H1 (cell line): ENCODE measurements around the gene KIAA0319L. TPM values are rescaled to one million over a fixed set of nuclear protein-coding genes. Genes with fewer than 3 reads are reported as not detected.

ENCODE experiments used
- ATF2 ChIP-seq: IDR thresholded peaks from 2 replicates; pipeline ENCODE4 v1.6.1; 2012; ENCODE audit warnings: low read length, inconsistent platforms
- BACH1 ChIP-seq: IDR thresholded peaks from 2 replicates; pipeline ENCODE4 v1.6.1; 2012; ENCODE audit warnings: low read length, improper control_type of control experiment
- CREB1 ChIP-seq: IDR thresholded peaks from 2 replicates; pipeline ENCODE4 v1.6.1; 2012; ENCODE audit warnings: inconsistent platforms
- GTF2F1 ChIP-seq: IDR thresholded peaks from 2 replicates; pipeline ENCODE4 v1.6.1; 2012; ENCODE audit warnings: low read depth, low read length, improper control_type of control experiment, borderline replicate concordance
- MAX ChIP-seq: IDR thresholded peaks from 2 replicates; pipeline ENCODE4 v1.6.1; 2012; ENCODE audit warnings: inconsistent platforms
- TBP ChIP-seq: IDR thresholded peaks from 2 replicates; pipeline ENCODE4 v1.6.1; 2011; ENCODE audit warnings: low read depth, low read length, improper control_type of control experiment
- YY1 ChIP-seq: IDR thresholded peaks from 2 replicates; pipeline ENCODE4 v1.6.1; 2011; ENCODE audit warnings: low read depth, mild to moderate bottlenecking, low read length
- ZNF274 ChIP-seq: IDR thresholded peaks from 2 replicates; pipeline ENCODE4 v1.7.0; 2012; ENCODE audit warnings: low read length, borderline replicate concordance; ENCODE audit errors: extremely low read depth
- polyA plus RNA-seq, 7 experiments: library from polyadenylated mRNA; depleted of rRNA in 3 of 7; stranded (reverse) in 5 of 7; unstranded in 2 of 7; fragments of >200 nt in 5 of 7; fragments of 200-250 nt in 2 of 7; gene quantifications; 1 replicate in 5 of 7; 2 replicates in 1 of 7; 4 replicates in 1 of 7; pipeline versions ENCODE4 v1.2.1 to v1.2.3, GENCODE V29; 2011 to 2013; ENCODE audit warnings: missing spikeins in 2 of 7, mixed read lengths in 2 of 7
- total RNA-seq: library from RNA; stranded (reverse); fragmentation: NEBNext Ultra II Directional; extraction: Animal tissue kit (Norgen Biotek cat#: 25700); gene quantifications from 2 replicates; pipeline ENCODE4 v1.2.1, GENCODE V29; 2021

KIAA0319L gene
- total and polyA plus RNA-seq, 2 of the 8 experiments (the other 6 are each of a cell fraction or from before 2014, with no cell fraction given), result 40.1 to 55.7 TPM

- no peak for TF ChIP-seq ATF2
- TF ChIP-seq YY1, result no peak
- TF ChIP-seq BACH1, result no peak
- TF ChIP-seq TBP, result 0 out of 2 replicates have a peak, but pooled peaks have one; percentile 8
- no peak for TF ChIP-seq ZNF274
- peak; percentile 23 for TF ChIP-seq MAX
- no peak for TF ChIP-seq CREB1
- no peak for TF ChIP-seq GTF2F1
Observed at GRCh38 chr1:35577071-35577998, 20.1 kb upstream of the KIAA0319L start (continued).
